GM18867 (cell line): ENCODE data around the gene PPM1H.
"Not testable (repeated sequence)": the region's sequence is repeated elsewhere in the genome, so short reads cannot be mapped to it uniquely, and the experiment has no call there.

Experiments used
- ATAC-seq: cut with Tn5 transposase; IDR thresholded peaks from one replicate; pipeline ENCODE4 v1.9.1; 2021; ENCODE audit warnings: mild to moderate bottlenecking, moderate library complexity; ENCODE audit not compliant: unreplicated experiment

Gene PPM1H

DNA sequence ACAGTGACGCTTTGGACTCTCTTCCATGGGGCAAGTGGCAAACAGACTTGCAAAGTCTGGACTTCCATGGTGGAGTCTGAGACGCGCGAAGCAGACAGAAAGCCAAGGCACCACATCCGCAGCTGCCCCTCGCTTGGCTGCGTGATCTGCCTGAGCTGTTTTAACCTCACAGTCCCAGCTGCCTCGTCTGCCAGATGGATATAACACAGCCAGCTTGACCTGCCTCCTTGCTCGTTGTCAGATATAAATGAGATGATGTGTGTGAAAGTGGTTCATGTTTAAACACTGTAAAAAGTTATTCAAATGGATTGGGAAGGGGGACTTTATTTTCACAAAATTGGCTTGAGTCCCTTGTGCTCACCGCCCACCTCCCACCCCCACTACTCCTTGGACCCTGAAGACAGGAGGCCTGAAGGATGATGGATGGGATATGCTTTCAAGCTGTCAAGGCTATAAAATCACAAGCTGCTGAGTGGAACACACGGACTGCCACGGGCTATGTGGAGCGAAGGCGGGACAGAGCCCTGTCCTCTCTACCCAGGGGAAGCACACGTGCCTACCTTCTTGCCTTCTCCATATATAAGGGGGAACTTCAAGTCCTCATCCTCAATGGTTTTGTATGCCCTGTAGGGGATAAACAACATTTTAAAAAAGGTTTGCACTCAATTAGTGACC is 241.4 kb downstream of the PPM1H start:
- ATAC-seq, result no peak

DNA sequence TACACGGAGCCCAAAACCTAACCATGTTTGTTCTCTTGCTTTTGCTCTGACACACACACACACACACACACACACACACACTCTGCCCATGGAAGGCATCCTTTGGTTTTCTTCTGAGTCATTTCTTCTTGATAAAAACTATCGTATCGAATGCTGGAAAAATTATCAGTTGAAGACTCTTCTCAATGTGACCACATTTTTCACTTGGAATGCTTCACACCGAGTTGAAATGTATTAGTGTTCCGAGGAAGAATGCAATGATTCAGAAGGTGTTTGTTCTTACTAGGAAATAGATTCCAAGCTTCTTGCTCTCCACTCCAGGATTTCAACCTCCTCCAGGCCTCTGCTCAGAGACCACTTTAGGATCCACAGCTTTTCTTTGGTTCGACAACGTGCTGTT is 242.1 kb downstream of the PPM1H start:
- no peak for ATAC-seq

DNA sequence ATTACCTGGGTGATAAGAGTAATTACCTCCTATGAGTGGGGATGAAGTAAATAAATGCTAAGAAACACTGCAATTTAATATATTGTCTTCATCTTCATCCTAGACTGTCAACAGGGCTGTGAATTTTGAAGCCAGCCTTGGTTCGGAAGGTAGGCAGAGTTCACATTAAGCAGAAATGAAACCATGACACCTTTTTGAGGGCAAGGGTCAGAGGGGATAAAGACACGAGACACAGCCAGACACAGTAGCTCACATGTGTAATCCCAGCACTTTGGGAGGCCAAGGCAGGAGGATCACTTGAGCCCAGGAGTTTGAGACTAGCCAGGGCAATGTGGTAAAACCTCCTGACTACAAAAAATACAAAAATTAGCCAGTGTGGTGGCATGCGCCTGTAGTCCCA is 243.6 kb downstream of the PPM1H start:
- ATAC-seq, result no peak

DNA sequence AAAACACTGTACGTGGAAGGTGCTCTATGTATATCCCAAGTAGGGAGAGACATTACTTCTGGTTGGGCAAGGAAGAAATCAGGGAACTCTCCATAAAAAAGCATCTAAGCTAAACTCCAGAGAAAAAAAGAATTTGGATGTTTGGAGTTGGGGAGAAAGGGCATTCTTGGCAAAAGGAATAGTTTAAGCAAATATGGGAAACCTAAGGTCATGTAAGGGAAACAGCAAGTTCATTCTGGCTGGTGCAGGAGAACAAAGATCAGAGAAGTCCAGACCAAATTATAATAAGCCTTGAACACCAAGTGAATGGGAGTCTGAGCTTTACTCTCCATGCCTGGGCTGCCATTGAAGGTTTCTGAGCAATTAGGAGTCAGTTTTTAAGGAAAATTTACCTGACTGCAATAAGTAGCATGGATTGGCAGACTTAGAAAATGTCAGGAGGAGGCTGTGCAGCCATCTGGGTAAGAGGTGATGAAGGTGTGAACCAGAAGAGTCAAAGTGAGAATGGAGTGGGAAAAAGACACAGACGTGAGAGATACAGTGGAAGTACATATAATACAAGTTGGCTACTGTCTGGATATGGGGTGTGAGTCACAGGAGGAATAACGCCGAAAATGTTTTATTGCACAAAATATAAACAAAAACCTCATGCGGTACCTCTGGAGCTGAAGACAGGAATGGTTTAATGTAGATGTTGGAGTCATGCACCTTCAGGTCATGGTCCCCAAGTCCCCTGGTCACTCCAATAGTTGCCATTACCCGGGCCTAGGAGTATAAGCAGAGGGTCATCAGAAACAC is 245.7 kb downstream of the PPM1H start:
- no peak for ATAC-seq

DNA sequence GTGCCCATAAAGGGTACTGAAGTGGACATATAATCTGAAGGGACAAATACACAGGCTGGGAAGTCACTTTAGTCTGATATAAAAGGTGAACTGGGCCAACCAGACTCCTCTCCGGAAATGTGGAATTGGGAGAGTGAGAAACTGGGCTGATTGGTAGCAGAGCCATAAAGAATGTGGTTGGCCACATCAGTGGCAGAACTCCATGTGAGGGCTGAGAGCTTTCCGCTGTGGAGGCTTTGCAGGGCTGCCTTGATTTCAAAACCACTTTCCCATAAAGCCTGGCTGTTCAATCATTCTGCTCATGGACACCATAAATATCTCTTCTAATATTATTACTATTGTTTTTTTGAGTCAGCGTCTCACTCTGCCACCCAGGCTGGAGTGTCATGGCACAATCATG is 248.0 kb downstream of the PPM1H start:
- no peak for ATAC-seq

DNA sequence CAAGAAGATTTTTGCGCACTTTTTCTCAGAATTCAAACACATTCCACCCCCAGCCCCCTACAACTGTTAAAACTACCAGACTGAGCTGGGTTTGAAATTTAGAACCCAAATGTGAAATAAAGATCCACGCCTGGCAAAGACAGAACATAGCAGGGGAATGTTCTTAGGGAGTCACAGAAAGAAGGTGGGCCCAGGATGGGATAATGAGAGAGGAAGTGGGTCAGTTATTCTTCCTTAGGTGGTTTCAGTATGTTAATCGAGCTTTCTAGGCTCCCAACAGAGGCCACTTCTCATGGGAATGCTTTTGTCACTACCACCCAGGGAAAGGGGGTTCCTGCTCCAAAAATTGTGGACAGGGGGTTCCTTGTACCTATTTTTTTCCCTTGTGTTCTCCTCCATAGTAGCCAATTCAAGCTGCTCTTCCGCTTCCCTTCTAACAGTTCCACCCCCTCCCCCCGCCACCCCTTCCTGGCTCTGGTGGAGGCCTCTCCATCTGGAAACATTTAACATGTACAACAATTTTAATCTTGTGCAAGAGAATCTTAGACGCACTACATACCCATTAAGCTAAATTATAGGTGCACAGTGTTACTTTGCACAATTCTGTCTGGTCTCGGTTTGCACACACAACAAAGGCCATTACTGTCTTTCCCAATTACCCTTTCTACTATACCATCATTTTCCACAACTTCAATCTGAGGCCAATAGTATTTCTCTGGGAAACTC is 250.2 kb downstream of the PPM1H start:
- ATAC-seq, result no peak

DNA sequence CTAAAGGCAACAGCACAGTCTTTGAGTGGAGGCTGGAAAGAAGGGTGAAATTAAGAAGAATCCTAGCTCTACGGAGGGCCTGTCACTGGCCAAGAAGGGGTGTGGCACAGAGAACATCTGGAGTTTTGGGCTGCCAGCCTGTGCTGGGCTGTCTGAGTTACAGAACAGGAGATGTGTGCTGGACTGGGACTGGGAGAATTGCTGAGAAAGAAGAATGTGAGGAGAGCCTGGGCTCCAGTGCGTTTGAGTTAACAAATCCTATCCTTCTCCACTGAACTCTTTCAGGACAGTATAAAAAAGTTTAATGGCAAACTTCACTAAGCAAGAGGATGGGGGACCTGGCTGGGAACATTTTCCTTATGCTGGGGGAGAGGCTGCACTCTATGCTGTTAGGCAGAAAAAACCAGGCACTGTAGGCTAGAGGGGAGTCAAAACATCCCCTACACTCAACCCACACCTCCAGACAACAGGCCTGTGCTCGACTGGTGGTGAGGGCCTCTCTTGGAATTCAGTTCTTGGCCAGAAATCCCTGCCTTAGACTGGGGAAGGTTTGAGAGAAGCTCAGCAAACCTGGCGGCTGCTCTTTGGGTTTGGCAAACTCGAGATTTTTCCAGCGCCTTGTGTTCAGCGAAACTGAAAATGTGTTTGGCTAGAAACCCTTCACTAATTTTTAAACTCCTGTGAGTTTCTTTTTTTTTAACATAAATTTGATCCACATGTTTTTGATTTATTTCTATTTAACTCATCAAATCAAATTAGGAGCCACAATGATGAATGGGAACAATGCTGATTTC is 251.0 kb downstream of the PPM1H start:
- no peak for ATAC-seq

DNA sequence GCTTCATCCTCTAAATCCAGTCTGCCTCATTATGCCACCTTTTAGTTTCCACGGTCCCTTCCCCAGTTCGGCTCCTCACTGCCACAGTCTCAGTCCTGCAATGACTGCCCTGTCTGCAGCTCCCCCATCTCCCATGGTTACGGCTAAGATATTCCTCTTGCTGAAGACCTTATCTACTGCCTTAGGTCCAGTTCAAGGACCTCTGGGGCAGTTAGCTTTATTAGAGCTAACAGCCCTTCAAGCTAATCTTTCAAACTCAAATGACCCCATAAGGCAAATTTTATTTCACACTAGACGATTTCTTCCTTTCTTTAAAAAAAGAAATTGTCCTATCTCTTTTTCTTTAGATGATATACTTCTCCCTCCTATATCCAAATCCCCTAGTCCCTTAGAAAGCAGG is 253.6 kb downstream of the PPM1H start:
- no peak for ATAC-seq

DNA sequence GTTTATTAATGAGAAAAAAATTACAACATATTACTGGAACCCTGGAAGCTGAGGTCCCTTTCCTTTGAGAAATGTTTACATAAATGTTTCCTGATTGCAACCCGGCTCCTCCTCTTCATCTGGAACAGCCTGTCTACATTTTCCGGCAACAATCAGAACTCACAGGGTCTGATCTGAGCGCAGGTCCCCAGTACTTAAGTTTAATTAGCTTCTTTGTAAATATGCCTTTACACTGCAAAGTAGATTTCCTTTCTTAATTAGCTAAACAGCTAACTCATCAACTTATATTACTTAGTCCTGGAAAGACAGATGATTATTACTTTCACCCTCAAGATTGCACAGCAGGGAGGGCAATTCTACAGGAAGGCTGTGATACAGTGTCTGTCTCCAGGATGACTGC is 255.3 kb downstream of the PPM1H start:
- ATAC-seq, result no peak

DNA sequence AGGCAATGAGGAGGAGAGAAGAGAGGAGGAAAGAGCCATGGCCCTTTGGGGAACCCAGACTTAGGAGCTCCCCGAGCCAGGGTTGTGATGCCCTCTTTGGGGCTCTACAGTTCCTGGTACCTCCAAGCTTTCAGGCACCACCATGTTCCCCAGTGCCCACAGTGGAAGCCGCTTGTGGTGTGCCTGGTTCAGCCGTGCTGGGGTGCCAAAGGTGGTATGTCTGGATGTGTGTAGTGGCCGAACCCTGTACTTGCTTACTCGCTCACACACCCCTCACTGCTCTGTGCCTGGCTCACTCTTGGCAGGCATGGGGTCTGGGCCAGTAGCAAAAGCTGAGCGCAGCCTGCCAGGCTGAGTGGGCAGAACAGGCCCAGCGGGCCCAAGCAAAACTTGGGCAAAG is 257.6 kb downstream of the PPM1H start:
- no peak for ATAC-seq

DNA sequence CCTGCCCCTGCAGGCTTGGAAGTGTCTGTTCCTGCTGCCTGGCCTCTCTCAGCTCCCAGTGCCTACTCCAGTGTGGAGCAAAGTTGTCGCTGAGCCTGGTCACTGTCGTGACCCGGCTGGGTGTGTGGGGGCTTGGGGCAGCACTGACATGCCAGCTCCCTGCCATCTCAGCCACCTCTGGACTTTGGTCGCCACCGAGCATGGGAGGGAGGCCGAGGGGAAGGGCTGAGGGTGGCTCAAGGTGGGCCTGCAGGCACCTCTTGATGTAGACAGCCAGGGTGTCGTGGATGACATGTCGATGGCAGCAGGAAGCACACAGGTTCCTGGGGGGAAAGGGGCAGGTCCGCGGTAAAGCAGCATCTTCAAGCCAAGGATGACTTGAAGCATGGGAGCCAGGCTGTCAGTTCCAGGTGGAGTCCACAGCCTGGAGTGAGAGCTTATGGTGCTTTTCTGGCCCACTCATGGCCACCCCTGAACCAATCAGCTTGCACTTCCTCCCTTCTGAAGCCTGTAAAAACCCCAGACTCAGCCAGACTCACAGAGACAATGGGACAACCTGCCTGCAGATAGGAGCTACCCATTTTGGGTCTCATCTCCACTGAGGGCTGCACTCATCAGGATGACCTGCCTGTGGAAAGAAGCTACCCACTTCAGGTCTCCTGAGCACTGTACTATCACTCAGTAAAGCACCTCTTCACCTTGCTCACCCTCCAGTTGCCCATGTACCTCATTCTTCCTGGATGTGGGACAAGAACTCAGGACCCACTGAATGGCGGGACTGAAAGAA is 258.2 kb downstream of the PPM1H start:
- no peak for ATAC-seq

DNA sequence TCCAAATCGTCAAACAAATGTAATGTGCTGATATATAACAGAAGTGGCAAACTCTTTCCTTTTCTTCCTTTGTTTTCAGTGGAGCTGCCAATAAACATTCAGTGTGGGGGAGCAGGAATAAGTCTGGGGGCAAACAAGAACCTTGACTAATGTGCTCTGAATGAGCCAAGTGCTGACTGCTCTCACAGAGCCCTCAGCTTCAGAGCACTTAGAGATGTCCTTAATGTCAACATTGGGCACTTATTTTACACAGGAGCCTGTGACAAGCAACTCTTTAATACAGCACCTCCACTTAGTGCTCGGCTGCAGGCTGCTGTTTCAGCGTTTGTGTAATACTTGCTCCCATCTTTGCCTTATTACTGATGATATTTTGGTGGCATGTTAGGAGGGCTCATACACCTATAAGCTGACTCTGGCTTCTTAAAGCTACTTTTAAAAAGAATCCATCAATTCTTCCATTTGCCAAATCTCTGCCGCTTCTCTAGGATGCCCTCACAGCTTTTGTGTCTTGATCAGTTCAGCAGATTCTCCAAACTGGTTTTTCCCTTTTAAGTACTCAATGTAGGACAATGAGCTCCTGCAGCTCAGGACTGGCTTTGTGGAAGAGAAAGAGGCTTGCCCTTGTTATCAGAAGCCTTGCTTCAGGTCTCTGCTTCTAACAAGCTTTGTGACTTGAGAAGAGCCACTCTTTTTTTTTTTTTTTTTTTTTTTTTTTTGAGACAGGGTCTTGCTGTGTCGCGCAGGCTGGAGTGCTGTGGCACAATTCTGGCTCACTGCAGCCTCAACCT is 261.7 kb downstream of the PPM1H start:
- no peak for ATAC-seq

DNA sequence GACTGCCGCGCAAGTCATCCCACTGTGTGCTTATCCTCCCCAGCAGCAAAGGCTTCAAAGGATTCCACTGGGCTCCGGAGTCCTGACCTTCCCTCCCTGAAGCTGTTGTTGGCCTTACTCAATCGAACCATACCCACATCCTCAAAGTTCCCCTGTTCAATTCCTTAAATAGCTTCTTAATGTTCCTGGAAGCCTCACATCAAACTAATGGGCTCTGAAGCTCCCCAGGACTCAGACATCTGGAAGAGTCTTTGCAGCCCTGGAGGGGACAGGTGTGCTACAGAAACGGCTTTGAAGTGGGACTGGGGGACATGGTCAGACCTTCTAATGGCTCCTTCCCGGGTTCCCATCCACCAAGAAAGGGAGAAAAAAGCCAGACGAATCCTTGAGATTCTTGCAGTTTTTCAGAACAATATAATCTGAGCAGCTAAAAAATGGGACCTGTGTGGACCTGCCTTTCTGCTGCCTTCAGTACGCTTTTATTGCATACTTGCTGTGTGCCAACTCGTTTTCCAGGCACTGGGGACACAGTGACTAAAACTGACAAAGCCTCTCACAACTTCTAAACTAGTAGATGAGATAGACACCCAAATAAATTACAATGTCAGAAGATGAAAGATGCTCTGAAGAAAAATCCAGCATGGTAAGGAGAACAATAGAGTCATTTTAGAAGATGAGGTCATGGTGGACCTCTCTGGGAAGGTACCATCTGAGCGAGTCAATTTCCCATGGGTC is 263.8 kb downstream of the PPM1H start:
- no peak for ATAC-seq

DNA sequence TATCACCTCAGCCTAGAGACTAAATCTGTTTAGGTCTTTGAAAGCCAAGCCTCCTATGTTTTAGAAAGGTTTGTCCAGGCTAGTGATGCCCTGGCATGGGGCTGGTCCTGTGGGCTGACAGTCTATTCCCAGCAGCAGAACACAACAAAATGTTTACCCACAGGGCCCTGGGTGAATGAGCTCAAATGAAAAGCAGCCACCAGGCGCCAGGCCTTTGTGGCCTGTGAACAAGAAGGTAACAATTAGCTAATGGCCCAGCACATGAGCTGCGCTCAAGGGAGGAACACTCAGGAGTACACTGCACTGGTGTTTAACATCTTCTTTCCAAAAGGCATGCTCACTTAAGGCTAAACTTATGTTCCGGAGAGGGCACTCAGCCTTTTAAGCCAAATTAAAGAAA is 266.2 kb downstream of the PPM1H start:
- no peak for ATAC-seq

DNA sequence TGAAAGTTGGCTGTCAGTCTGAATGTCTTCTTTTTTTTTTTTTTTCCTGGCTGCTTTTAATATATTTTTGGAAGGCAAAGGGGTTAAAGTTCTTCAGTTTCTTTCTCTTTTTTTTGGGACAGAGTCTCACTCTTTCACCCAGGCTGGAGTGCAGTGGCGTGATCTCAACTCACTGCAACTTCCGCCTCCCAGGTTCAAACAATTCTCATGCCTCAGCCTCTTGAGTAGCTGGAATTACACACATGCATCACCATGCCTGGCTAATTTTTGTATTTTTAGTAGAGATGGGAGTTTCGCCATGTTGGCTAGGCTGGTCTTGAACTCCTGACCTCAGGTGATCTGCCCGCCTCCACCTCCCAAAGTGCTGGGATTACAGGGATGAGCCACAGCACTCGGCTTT is 270.0 kb downstream of the PPM1H start:
- not testable (repeated sequence) for ATAC-seq

DNA sequence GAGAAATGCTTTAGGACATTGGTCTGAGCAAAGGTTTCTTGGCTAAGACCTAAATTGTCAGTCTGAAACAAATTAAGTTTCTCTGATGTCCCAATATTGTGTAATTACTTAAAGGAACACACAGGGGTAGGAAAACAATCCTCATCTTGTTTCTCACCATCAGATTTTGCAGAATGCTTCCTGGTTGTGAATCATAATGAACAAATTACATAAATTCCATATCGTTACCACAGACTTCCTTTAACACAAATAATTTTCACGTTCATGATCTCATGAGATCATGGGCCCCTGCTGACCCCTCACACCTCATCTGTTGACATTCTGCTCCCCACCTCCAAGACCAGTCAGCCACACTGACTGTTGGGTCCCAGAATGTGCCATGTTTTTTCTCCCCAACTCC is 274.2 kb downstream of the PPM1H start:
- no peak for ATAC-seq

DNA sequence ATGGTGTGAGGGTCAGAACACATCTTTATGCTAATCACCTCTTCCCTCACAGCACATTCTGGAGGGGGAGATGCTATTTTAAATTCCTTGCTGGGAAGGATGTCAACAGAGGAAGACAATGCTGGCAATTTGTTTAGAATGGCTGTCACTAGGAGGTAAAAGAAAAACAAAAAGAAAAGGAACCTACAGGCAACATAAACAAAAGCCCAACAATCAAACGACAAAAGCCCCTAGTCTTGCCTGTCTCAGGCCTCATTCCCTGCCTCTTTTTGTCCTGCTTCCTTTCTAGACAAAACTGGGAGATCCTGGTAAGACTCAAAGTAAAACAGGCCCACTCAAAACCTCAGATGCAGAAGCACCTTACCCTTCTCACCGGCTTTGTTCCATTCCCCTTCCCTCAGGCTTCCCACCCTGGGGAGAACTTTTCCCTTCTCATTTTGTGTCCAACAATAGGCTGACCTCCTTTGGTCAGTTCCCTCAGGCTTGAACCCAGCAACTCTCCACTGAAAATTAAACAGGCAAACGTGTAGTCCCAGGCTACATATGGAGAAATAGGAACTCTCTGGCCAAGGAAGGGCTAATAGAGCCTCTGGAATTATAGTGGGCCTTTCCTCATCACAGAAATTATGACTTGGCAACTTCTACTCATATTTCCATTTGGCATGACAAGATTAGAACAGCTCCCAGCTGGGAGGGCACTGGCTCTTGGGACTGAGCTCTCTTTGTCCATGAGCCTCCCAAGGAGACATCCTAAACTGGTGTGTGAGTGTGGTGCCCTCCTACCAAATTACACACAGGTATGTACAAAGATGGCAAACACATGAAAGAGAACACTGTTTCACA is 275.3 kb downstream of the PPM1H start:
- ATAC-seq, result no peak

DNA sequence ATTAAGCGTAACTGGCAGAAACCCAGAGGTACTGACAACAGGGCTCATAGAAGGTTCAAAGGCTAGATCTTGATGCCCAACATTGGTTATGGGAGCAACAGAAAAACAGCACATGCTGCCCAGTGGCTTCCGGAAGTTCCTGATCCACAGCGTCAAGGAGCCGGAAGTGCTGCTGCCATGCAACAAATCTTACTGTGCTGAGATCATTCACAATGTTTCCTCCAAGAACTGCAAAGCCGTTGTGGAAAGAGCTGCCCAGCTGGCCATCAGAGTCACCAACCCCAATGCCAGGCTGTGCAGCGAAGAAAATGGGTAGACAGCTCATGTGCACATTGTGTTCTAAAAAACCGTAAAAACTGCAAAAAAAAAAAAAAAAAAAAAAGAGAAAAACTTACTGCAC is 276.0 kb downstream of the PPM1H start:
- no peak for ATAC-seq
